Inflammatory macrophage treated with lipopolysaccharide for 4 hours (primary cell): ENCODE measurements around the gene C1QTNF3.
"Not testable (repeated sequence)": the region's sequence is repeated elsewhere in the genome, so short reads cannot be mapped to it uniquely, and the experiment has no call there.

Experiments used
- DNase-seq: peaks from one replicate; pipeline ENCODE4 v3.0.0-alpha.2; 2020

C1QTNF3 gene

DNA sequence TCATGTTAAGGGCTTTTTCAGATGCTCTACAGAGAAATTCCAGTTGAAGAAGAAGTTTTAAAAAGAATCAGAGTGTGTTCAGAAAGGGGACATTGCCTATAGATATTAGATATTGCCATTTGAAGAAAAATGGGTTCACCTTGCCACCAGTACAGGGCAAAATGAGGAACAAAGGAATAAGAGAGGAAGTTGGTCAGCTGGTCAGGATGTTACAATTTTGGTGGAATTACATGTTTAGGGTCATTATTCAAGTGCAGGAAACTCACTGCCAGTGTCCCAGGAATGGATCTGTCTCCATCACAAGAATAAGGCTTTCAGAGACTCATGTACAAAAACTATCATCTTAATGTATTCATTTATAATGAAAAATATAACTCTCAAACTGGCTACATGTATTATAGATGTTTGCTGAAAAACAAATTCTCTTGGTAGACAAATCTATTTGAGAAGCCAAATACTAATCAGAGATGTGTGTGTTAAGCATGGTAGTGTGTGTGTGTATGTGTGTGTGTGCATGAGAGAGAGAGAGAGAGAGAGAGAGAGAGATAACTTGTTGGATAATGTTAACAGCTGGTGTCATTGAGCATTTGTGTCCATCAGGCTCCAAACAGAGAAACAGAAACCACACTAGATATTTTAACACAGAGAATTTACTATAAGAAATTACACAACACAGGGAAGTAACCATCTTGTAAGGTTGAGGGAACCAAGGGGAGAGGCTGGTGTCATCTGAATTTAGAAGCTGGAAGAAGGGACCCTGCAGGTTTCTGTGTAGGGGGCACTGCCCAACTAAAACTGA is 5.0 kb upstream of the C1QTNF3 start:
- DNase-seq: peak; percentile 51

DNA sequence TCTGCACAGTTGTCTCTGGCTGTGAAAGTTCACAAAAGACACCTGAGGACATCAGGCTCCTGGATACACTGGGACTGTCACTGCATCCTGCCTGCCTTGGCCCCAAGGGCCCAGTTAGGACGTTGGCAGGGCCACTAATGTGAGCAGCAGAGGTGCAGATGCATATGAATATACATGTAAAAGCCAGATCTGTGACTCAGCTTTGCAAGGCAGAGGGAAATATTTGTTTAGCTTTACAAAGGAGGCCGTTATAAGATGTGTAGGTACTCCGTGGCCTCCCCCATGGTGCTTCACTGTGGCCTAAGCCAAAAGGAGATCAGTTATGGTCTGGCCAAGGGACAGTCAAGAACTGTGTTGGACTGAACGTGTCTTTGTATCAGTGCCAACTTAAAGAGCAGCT is 4.1 kb upstream of the C1QTNF3 start:
- no peak for DNase-seq

DNA sequence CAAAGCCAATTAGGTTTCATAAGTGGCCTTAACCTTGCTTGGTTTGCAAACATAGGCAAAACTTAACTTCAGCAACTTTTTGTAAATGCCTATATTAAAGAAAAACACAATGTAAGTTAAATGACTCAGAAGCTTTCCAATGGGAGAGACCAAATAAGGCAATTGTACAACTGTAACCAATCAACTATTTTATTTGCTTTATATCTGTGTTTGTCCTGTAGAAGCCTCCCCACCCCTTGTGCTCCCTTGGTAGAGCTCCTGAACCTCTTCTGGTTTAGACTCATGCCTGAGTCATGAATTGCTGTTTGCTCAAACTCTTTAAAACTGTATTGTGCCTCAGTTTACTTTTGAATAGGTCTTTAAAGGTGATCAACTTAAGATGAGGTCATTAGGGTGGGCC is 3.0 kb upstream of the C1QTNF3 start:
- no peak for DNase-seq

GRCh38 chr5:34045023-34045422 is 2.0 kb upstream of the C1QTNF3 start:
- no peak for DNase-seq

- peak; percentile 24 for DNase-seq
Observed at GRCh38 chr5:34042321-34042720, 692 bp downstream of the C1QTNF3 start.

- no peak for DNase-seq
Observed at GRCh38 chr5:34041247-34041972, 1.6 kb downstream of the C1QTNF3 start.

DNA sequence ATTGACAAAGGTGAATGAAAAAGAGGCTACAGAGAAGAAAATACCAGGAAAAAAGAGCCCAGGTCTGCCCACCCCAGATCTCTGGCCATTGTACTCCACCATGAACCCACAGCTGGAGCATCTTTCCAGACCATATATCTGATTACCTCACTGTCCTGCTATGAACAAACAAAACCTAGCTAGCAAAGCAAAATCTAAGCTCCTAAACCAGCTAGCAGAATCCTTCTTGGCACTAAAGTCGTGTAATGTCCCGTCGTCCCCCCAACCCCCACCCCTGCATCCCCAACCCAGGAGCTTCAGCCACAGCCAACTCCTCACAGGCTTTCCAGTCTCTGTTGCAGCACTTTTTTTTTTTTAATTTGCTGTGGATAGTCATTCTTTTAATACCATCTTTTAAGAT is 2.5 kb downstream of the C1QTNF3 start:
- DNase-seq: no peak

GRCh38 chr5:34039398-34040157 is 3.4 kb downstream of the C1QTNF3 start:
- no peak for DNase-seq

DNA sequence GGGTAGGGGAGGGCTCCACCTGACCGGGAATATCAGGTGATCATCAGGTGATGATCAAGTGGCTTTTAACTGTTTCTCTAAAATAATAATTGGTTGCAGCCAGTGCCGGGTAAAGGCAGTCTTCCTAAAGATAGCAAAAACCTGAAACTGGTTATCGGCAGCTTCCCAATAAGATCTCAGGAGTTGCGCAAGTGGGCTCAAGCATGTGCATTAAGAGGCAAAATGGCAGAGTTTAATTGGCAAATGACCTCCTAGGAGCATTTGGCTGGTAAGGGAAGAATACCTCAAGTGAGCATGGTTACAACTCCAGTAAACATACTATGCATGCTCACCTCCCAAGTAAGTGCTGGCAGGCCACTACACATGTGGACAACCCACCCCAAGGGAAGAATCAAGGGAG is 4.2 kb downstream of the C1QTNF3 start:
- DNase-seq: no peak

GRCh38 chr5:34038390-34038789 is 4.6 kb downstream of the C1QTNF3 start:
- no peak for DNase-seq

DNA sequence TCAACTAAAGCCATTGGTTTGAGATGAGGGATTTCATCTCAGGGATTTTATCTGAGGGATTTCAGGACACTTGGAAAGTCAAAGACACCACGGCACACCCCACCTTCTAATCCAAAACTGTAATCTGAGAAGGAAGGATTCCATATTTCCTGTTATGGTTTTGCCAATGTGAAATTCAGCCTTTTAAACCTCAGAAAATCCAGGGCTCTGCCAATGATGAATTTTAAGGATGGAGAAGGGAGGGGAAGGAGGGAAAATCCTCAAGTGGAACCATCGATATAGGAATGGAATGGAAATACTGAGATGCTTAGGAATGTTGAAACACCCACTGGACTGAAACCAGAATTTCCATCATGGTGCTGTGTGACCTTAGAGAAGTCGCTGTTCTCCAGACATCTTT is 5.3 kb downstream of the C1QTNF3 start:
- DNase-seq: no peak

DNA sequence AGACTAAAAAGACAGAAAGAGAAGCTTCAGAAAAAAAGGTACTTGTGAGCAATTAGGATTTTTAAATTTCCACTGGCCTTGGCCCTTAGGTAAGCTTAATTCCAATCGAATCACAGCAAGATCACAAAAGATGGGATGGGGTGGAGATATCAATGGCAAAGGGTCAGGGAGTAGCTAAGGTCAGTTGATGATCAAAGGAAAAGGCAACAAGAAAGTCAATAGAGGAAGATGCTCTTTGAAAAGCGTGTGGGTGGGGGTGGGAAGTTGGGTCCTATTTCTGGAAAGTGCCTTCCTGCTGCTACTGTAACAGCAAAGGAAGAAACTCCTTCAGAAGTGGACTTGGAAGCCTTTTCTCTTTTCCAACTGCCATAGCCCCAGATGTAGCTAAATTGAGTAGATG is 7.3 kb downstream of the C1QTNF3 start:
- no peak for DNase-seq

DNA sequence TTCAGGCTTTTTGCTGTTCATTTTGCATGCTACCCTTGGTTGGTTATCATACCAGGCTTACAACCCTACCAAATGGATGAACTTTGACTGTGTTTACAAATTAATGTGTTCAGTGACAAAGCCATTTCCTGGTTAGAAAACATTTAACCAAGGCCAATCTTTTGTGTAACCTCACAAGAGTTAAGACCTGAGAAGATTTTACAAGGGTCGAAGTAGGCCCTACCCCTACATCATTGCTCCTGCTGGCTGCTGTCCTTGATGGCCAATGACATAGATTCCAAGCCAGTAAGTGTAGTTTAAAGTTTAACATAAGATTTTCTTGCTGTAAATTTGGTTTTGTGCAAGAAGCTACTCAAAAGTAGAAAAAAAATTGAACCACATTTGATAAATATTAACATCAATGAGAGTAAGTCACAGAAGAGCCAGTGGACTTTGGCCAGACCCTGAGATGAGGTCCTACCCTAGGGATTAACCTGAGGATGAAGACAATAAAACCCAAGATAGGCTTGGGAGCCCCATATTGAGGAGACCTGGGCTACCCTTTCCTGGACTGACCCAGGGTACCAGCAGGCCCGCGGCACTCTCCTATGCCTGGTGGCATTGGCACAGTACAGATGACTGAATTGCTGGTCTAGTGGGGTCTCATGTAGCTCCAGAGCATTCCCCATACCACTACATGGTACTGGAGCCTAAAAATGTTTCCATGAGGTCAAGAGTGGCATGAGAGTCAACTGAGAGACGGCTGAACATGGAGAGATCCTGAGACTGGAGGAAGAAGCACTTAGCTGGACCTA is 8.3 kb downstream of the C1QTNF3 start:
- no peak for DNase-seq

DNA sequence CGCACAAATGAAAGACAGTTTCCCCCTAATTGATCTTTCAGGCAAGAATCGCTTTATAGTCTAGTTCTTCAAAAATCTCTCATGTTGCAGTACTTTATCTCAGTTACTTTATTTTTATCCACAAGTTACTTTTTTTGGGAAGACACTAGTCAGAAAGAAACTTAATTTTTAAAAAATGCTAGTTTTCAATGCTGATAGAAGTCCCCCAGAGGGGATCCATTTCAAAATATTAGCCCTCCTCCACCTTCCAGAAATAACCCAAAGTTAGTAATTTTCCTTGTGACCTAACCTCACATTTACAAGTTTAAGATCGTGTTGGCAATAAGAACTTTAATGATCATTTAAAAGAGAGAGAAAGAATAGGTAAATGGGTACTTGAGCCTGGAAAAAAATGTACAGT is 11.0 kb downstream of the C1QTNF3 start:
- DNase-seq: no peak

DNA sequence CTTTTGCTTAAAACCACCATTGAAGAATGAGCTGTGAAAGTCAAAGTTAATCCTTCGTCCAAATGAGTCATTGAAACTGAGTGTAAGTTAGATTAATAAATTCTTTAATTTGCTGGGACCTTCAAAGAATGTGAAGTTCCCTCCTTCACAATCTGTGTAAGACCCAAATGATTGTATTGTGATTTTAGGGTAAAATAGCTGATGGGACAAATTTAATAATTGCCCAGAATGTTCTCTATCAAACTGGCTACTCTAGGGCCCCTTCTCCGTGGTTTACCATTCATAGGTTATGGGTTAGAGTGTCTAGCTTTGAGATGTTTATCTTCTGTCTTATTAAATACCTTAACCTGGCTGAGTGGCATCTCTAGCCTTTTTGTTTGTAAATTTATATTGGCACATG is 11.9 kb downstream of the C1QTNF3 start:
- no peak for DNase-seq

GRCh38 chr5:34030585-34030984 is 12.4 kb downstream of the C1QTNF3 start:
- not testable (repeated sequence) for DNase-seq

- no peak for DNase-seq
Observed at GRCh38 chr5:34030048-34030447, 13.0 kb downstream of the C1QTNF3 start.

DNA sequence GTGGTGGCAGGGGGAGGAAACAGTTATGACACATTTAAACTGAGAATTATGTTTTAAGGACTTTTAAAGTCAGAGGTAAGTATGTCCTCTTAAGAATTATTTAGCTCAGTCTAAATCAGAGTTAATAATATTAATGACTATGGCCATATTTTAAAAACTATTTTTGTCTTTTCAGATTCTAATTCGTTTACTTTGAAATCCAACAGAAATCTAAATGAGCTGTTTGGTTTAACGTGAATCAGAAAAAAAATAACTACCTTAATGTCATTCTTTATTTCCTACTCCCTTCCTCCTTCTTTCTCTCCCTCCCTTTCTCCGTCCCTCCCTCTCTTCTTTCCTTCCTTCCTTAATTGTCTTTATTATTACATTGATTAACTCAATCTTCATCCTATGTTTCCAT is 14.7 kb downstream of the C1QTNF3 start:
- DNase-seq: no peak

DNA sequence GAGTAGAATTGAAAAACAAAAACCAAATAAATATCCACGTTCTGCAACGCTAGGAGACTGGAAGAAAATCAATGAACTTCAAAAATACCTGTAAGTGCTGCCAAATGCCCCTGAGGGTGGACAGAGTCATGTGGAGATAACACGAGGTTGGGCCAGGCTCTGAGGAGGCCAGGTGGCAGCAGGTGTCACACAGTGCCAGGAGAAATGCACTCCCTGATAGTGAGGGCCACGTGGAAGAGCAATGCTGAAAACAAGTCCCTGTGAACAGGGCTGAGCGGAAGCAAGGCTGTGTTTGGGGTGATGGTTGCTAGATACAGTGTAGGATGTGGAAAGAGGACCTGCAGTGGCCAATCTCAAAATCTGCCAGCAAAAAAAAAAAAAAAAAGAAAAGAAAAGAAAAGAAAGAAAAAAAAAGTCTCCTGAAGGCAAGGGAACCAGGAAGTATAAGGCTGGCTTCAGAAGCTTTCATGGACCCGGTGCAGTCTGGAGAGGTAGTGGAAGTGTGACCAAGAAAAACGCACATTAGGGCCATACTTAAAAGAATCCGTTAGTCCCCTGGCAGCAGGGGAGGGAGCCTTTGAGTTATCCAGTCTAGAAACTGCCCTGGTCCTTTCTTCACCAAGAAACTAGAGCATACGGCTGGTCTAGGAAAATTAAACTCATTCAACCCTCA is 16.8 kb downstream of the C1QTNF3 start:
- no peak for DNase-seq

GRCh38 chr5:34022121-34022705 is 20.8 kb downstream of the C1QTNF3 start:
- DNase-seq: no peak

- DNase-seq: no peak
Observed at GRCh38 chr5:34021334-34021733, 21.7 kb downstream of the C1QTNF3 start.

DNA sequence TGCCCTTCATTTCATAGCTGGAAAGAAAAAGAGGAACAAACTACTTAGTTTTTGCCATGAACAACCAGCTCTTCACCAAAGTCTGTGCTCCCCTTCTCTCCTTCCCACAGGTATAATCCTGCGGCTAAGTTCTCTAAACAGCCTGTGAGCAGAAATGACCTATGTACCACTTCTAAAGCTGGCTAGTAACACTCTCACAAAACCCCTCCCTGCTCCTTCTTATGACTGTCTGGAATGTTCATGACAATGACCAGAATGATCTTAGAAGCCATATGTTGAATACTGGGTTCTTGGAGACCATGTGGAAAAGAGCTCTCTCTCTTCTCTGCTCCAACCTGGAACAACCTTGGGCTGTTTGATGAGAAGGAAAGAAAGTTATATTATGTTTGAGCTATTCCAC is 22.3 kb downstream of the C1QTNF3 start:
- DNase-seq: no peak
